Ishikawa (cell line): ENCODE results near the gene ERN2.

ENCODE experiments used
- EP300 ChIP-seq: IDR thresholded peaks from 2 replicates; pipeline ENCODE4 v1.6.1; 2012; ENCODE audit warnings: borderline replicate concordance
- MAX ChIP-seq: IDR thresholded peaks from 2 replicates; pipeline ENCODE4 v1.6.1; 2012
- TAF1 ChIP-seq: IDR thresholded peaks from 2 replicates; pipeline ENCODE4 v1.6.1; 2012; ENCODE audit warnings: low read depth, mild to moderate bottlenecking
- TCF12 ChIP-seq: IDR thresholded peaks from 2 replicates; pipeline ENCODE4 v1.6.1; 2012; ENCODE audit warnings: low read depth

- TF ChIP-seq MAX = no peak
- TF ChIP-seq TAF1 = no peak
- TF ChIP-seq TCF12 = no peak
- no peak for TF ChIP-seq EP300
Observed at GRCh38 chr16:23748630-23749029, 35.6 kb upstream of the ERN2 start.
